Loucy (cell line): Measurements from ENCODE around the gene ZNF436.

Experiments
- H2AFZ ChIP-seq: fragments of 200-600 bp; sonication (generic); 2 replicates; pipeline ENCODE4 v1.6.0; 2016; ENCODE audit warnings: antibody characterized with exemption, mild to moderate bottlenecking, low read length, moderate library complexity
- H3F3A ChIP-seq: fragments of 200-600 bp; 2 replicates; pipeline ENCODE4 v1.6.0; 2016; ENCODE audit warnings: antibody characterized with exemption, low read depth, mild to moderate bottlenecking
- H3K27me3 ChIP-seq: fragments of 200-600 bp; sonication (generic); 2 replicates; pipeline ENCODE4 v1.6.1; 2014; ENCODE audit warnings: low read length, mild to moderate bottlenecking; ENCODE audit not compliant: insufficient read depth, poor library complexity, severe bottlenecking
- H3K36me3 ChIP-seq: fragments of 200-600 bp; sonication (generic); 2 replicates; pipeline ENCODE4 v1.6.1; 2016; ENCODE audit warnings: low read length; ENCODE audit not compliant: insufficient read depth
- H3K4me1 ChIP-seq: fragments of 200-600 bp; sonication (generic); 2 replicates; pipeline ENCODE4 v1.5.1; 2014; ENCODE audit warnings: low read length, mild to moderate bottlenecking; ENCODE audit not compliant: insufficient read depth, poor library complexity, severe bottlenecking
- H3K4me2 ChIP-seq: fragments of 200-600 bp; sonication (generic); 2 replicates; pipeline ENCODE4 v1.6.0; 2014; ENCODE audit warnings: antibody characterized with exemption, low read length, low read depth, mild to moderate bottlenecking; ENCODE audit not compliant: poor library complexity, severe bottlenecking
- H3K4me3 ChIP-seq: fragments of 200-600 bp; sonication (generic); 2 replicates; pipeline ENCODE4 v1.5.1; 2014; ENCODE audit warnings: low read length, mild to moderate bottlenecking, mixed read lengths; ENCODE audit not compliant: poor library complexity, severe bottlenecking
- H3K79me2 ChIP-seq: fragments of 200-600 bp; sonication (generic); 2 replicates; pipeline ENCODE4 v1.6.1; 2014; ENCODE audit warnings: low read length; ENCODE audit not compliant: insufficient read depth
- H3K9ac ChIP-seq: fragments of 200-600 bp; sonication (generic); 2 replicates; pipeline ENCODE4 v1.6.0; 2014; ENCODE audit warnings: mild to moderate bottlenecking, low read depth, low read length, moderate library complexity; ENCODE audit not compliant: poor library complexity, severe bottlenecking
- H3K9me2 ChIP-seq: fragments of 200-600 bp; sonication (generic); replicated peaks from 2 replicates; pipeline ENCODE4 v1.6.1; 2016; ENCODE audit warnings: low read depth, low read length, mixed read lengths
- H3K9me3 ChIP-seq: fragments of 200-600 bp; sonication (generic); 2 replicates; pipeline ENCODE4 v1.6.1; 2014; ENCODE audit warnings: mild to moderate bottlenecking, antibody characterized with exemption, low read length, low read depth; ENCODE audit not compliant: insufficient read depth
- H4K20me1 ChIP-seq: fragments of 200-600 bp; sonication (generic); 2 replicates; pipeline ENCODE4 v1.6.0; 2014; ENCODE audit warnings: antibody characterized with exemption, low read length, mild to moderate bottlenecking; ENCODE audit not compliant: insufficient read depth, poor library complexity, severe bottlenecking
- EZH2phosphoT487 ChIP-seq: fragments of 200-600 bp; IDR thresholded peaks from 2 replicates; pipeline ENCODE4 v1.6.1; 2018; ENCODE audit warnings: antibody characterized with exemption, mild to moderate bottlenecking, moderate library complexity, borderline replicate concordance
- TF ChIP-seq, protein P1 (sequence below): fragments of 200-600 bp; sonication (generic); conservative IDR thresholded peaks from 2 replicates; pipeline ENCODE4 v1.5.1; 2014; ENCODE audit warnings: mild to moderate bottlenecking, antibody characterized with exemption, low read length

The ZNF436 gene

GRCh38 chr1:23394684-23395083 is 25.0 kb upstream of the ZNF436 start:
- H3F3A ChIP-seq: no peaks in the 10 kb centered on the region
- no peak overlapping the region for H3K4me3 ChIP-seq
- no peaks in the 10 kb centered on the region for H3K4me1 ChIP-seq
- no peaks in the 10 kb centered on the region for H3K36me3 ChIP-seq
- H3K9me3 ChIP-seq: no peaks in the 10 kb centered on the region
- no peaks in the 10 kb centered on the region for H3K27me3 ChIP-seq
- H3K9ac ChIP-seq: no peak overlapping the region
- H2AFZ ChIP-seq: no peak overlapping the region
- TF ChIP-seq, protein P1, sequence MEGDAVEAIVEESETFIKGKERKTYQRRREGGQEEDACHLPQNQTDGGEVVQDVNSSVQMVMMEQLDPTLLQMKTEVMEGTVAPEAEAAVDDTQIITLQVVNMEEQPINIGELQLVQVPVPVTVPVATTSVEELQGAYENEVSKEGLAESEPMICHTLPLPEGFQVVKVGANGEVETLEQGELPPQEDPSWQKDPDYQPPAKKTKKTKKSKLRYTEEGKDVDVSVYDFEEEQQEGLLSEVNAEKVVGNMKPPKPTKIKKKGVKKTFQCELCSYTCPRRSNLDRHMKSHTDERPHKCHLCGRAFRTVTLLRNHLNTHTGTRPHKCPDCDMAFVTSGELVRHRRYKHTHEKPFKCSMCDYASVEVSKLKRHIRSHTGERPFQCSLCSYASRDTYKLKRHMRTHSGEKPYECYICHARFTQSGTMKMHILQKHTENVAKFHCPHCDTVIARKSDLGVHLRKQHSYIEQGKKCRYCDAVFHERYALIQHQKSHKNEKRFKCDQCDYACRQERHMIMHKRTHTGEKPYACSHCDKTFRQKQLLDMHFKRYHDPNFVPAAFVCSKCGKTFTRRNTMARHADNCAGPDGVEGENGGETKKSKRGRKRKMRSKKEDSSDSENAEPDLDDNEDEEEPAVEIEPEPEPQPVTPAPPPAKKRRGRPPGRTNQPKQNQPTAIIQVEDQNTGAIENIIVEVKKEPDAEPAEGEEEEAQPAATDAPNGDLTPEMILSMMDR: no peak
- no peak for TF ChIP-seq EZH2phosphoT487
- no peaks in the 10 kb centered on the region for H3K9me2 ChIP-seq
- no peaks in the 10 kb centered on the region for H3K79me2 ChIP-seq
- no peak overlapping the region for H3K4me2 ChIP-seq
- no peaks in the 10 kb centered on the region for H4K20me1 ChIP-seq

DNA sequence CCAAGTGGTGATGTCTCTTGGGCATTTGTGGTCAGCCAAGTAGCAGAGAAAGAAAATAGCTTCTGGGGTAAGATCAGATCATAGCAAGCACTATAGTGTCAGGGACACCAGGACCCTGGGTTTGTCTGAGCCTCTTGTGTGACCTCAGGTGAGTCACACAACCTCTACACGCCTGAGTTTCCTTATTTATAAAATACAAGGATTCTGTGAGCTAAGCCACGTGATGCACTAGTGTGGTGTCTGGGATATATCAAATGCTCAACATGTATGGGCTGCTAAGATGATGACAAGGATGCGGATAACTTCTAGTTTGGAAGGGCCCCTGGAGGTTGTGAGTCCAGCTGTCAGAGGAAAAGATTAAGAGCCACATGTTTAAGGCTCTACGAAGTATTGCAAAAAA is 24.5 kb upstream of the ZNF436 start:
- no peaks in the 10 kb centered on the region for H3K36me3 ChIP-seq
- H3F3A ChIP-seq: no peaks in the 10 kb centered on the region
- no peaks in the 10 kb centered on the region for H3K4me1 ChIP-seq
- H3K4me3 ChIP-seq: no peak overlapping the region
- H3K9me3 ChIP-seq: no peaks in the 10 kb centered on the region
- H2AFZ ChIP-seq: no peak overlapping the region
- H3K9ac ChIP-seq: no peak overlapping the region
- no peaks in the 10 kb centered on the region for H3K9me2 ChIP-seq
- H3K79me2 ChIP-seq: no peaks in the 10 kb centered on the region
- H4K20me1 ChIP-seq: no peaks in the 10 kb centered on the region
- H3K4me2 ChIP-seq: no peak overlapping the region
- no peaks in the 10 kb centered on the region for H3K27me3 ChIP-seq
- TF ChIP-seq, protein P1: no peak
- no peak for TF ChIP-seq EZH2phosphoT487

DNA sequence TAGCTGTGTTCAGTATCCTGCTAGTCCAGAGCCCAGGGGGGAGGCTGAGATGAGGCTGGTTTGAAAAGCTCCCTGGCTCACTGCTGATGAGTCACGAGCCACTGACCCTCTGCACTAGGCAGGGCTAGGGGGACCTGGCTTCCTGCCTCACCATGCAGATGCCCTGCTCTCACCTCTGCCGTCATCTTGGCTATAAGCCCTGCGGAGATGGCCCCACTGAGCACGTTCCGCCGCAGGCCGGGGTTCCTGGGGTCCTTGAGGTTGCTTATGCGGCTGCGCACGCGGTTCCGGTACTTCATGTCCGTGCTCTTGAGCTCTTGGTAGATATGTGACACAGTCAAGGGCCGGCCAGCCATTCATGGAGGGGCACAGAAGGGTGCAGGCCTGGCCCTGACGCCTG is 24.1 kb upstream of the ZNF436 start:
- no peaks in the 10 kb centered on the region for H3K79me2 ChIP-seq
- TF ChIP-seq, protein P1: no peak
- no peak for TF ChIP-seq EZH2phosphoT487
- H3K27me3 ChIP-seq: no peaks in the 10 kb centered on the region
- H3K4me3 ChIP-seq: no peak overlapping the region
- H4K20me1 ChIP-seq: no peaks in the 10 kb centered on the region
- no peak overlapping the region for H3K4me2 ChIP-seq
- H2AFZ ChIP-seq: no peak overlapping the region
- H3K4me1 ChIP-seq: no peaks in the 10 kb centered on the region
- H3K9me2 ChIP-seq: no peaks in the 10 kb centered on the region
- H3K9me3 ChIP-seq: no peaks in the 10 kb centered on the region
- no peaks in the 10 kb centered on the region for H3K36me3 ChIP-seq
- H3K9ac ChIP-seq: no peak overlapping the region
- no peaks in the 10 kb centered on the region for H3F3A ChIP-seq
